ENCODE measurements around the gene GORASP2. TPM values are rescaled to one million over a fixed set of nuclear protein-coding genes. Genes with fewer than 3 reads are reported as not detected.

GORASP2 gene
- total RNA-seq, 4 donors from 2014 or later = 45.8 to 66.1 (median 56.5) TPM

- TF ChIP-seq CTCF (IDR thresholded peaks at IDR 0.05) (peak; percentile 67 to 99 (median 98)), POLR2A (IDR thresholded peaks at IDR 0.05) (peak in 1 of 4 donors; percentile 22)
- intact Hi-C loops (cut with DNase I) = loop anchor here (5.0 to 10.0 kb wide), 2 partner anchors 191 to 444 kb away; partner anchors contain the start of gene TLK1
These were observed 44.6 kb downstream of the GORASP2 start for GRCh38 chr2:170973492-170974303.

GRCh38 chr2:170974304-170974993, 45.4 kb downstream of the GORASP2 start:
- H3K9me3 ChIP-seq = no peaks in the 10 kb centered on the region
- intact Hi-C loops (cut with DNase I) = loop anchor here (5.0 to 10.0 kb wide), 2 partner anchors 190 to 443 kb away; partner anchors contain the start of gene TLK1

More at GRCh38 chr2:170973492-170974303, 44.6 kb downstream of the GORASP2 start:
- WGBS, 2 donors = 21 to 43% methylated on average over 4 to 5 of the region's 67 CpGs
- Histone ChIP-seq H3K4me3 (peak overlapping the region; percentile 51 to 80 (median 75)), H3K4me1 (peaks cover 0 to 21% (median 4%) of the 10 kb centered on the region in 3 donors), H3K27ac (peak overlapping the region; percentile 67 to 87 (median 80)), H3K9me3 (no peaks in the 10 kb centered on the region), H3K36me3 (peaks cover 0 to 5% (median 0%) of the 10 kb centered on the region in 3 donors), H3K27me3 (no peaks in the 10 kb centered on the region)
- DNase-seq = no peak

GRCh38 chr2:170975127-170975942, 46.3 kb downstream of the GORASP2 start:
- WGBS, 2 donors = 82 to 90% methylated on average over 11 to 12 of the region's 17 CpGs
- H3K36me3 ChIP-seq = no peaks in the 10 kb centered on the region
- TF ChIP-seq POLR2A (IDR thresholded peaks at IDR 0.05) (no peak), CTCF (IDR thresholded peaks at IDR 0.05) (no peak)
- no peaks in the 10 kb centered on the region for H3K9me3 ChIP-seq
- intact Hi-C loops (cut with DNase I) = loop anchor here (10.0 kb wide), 1 partner anchor 189 kb away; the partner anchor contains the start of gene TLK1
- H3K4me1 ChIP-seq = peaks cover 0 to 21% (median 4%) of the 10 kb centered on the region in 3 donors
- H3K27me3 ChIP-seq = no peaks in the 10 kb centered on the region
- no peak for DNase-seq
- no peak overlapping the region for H3K27ac ChIP-seq
- no peak overlapping the region for H3K4me3 ChIP-seq

More at GRCh38 chr2:170974304-170974993, 45.4 kb downstream of the GORASP2 start:
- 66 to 70% methylated on average over 11 of the region's 11 CpGs for WGBS, 2 donors
- TF ChIP-seq CTCF (IDR thresholded peaks at IDR 0.05) (no peak), POLR2A (IDR thresholded peaks at IDR 0.05) (no peak)
- no peak for DNase-seq
- H3K27ac ChIP-seq = peak overlapping the region in 2 of 4 donors; percentile 75 to 87
- H3K27me3 ChIP-seq = no peaks in the 10 kb centered on the region
- peak overlapping the region; percentile 51 to 80 (median 75) for H3K4me3 ChIP-seq
- H3K36me3 ChIP-seq = no peaks in the 10 kb centered on the region
- H3K4me1 ChIP-seq = peaks cover 0 to 21% (median 4%) of the 10 kb centered on the region in 3 donors

- no peak for DNase-seq
- peaks cover 0 to 21% (median 4%) of the 10 kb centered on the region in 3 donors for H3K4me1 ChIP-seq
- H3K4me3 ChIP-seq = no peak overlapping the region
- H3K27me3 ChIP-seq = no peaks in the 10 kb centered on the region
- H3K9me3 ChIP-seq = no peaks in the 10 kb centered on the region
- 56 to 68% methylated on average over 2 to 4 of the region's 4 CpGs for WGBS, 2 donors
- H3K36me3 ChIP-seq = no peaks in the 10 kb centered on the region
- intact Hi-C loops (cut with DNase I) = loop anchor here (10.0 kb wide), 1 partner anchor 189 kb away; the partner anchor contains the start of gene TLK1
- TF ChIP-seq CTCF (IDR thresholded peaks at IDR 0.05) (no peak), POLR2A (IDR thresholded peaks at IDR 0.05) (no peak)
- no peak overlapping the region for H3K27ac ChIP-seq
These were observed 46.9 kb downstream of the GORASP2 start for GRCh38 chr2:170975943-170976270.
